ENCODE results near the gene SCARF2.
"Not testable (repeated sequence)": the region's sequence is repeated elsewhere in the genome, so short reads cannot be mapped to it uniquely, and the experiment has no call there.

DNA sequence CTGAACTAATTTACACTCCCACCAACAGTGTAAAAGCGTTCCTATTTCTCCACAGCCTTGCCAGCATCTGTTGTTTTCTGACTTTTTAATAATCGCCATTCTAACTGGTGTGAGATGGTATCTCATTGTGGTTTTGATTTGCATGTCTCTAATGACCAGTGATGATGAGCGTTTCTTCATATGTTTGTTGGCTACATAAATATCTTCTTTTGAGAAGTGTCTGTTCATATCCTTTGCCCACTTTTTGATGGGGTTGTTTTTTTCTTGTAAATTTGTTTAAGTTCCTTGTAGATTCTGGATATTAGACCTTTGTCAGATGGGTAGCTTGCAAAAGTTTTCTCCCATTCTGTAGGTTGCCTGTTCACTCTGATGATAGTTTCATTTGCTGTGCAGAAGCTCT, 21.9 kb downstream of the SCARF2 start:
- TF ChIP-seq, protein P1, sequence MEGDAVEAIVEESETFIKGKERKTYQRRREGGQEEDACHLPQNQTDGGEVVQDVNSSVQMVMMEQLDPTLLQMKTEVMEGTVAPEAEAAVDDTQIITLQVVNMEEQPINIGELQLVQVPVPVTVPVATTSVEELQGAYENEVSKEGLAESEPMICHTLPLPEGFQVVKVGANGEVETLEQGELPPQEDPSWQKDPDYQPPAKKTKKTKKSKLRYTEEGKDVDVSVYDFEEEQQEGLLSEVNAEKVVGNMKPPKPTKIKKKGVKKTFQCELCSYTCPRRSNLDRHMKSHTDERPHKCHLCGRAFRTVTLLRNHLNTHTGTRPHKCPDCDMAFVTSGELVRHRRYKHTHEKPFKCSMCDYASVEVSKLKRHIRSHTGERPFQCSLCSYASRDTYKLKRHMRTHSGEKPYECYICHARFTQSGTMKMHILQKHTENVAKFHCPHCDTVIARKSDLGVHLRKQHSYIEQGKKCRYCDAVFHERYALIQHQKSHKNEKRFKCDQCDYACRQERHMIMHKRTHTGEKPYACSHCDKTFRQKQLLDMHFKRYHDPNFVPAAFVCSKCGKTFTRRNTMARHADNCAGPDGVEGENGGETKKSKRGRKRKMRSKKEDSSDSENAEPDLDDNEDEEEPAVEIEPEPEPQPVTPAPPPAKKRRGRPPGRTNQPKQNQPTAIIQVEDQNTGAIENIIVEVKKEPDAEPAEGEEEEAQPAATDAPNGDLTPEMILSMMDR (IDR thresholded peaks at IDR 0.05; ENCODE audit: low read length): not testable (repeated sequence)
- not testable (repeated sequence) for TF ChIP-seq EZH2 (IDR thresholded peaks at IDR 0.05; ENCODE audit: borderline replicate concordance, low read length)
